PFSK-1 (cell line): ENCODE results near the gene FNIP2.

Source experiments
- POLR2AphosphoS5 ChIP-seq: IDR thresholded peaks from 2 replicates; pipeline ENCODE4 v1.6.1; 2012; ENCODE audit warnings: low read depth, mild to moderate bottlenecking, control low read depth, low read length, moderate library complexity
- SIN3A ChIP-seq: IDR thresholded peaks from 2 replicates; pipeline ENCODE4 v1.6.1; 2012; ENCODE audit warnings: mild to moderate bottlenecking, low read length, moderate library complexity, borderline replicate concordance; ENCODE audit not compliant: insufficient read depth

- TF ChIP-seq POLR2AphosphoS5 (no peak), SIN3A (no peak)
Measured at GRCh38 chr4:158822348-158822747, 53.5 kb downstream of the FNIP2 start.
